HG02571 (cell line): ENCODE results near the gene GPR62.
"Not testable (repeated sequence)": the region's sequence is repeated elsewhere in the genome, so short reads cannot be mapped to it uniquely, and the experiment has no call there.

Source experiments
- ATAC-seq: cut with Tn5 transposase; IDR thresholded peaks from one replicate; pipeline ENCODE4 v1.9.1; 2021; ENCODE audit warnings: mild to moderate bottlenecking, moderate library complexity; ENCODE audit not compliant: unreplicated experiment

The GPR62 gene

GRCh38 chr3:51955175-51955892, at the start of gene GPR62:
TSS of gene GPR62 (plus strand) at chr3:51955381. CDS start at chr3:51955653, 272 bp downstream.
- ATAC-seq: no peak

GRCh38 chr3:51908026-51908425, 47.2 kb upstream of the GPR62 start:
- ATAC-seq: no peak

GRCh38 chr3:51916418-51916817, 38.8 kb upstream of the GPR62 start:
- ATAC-seq: no peak

GRCh38 chr3:51921081-51921578, 34.1 kb upstream of the GPR62 start:
- no peak for ATAC-seq

GRCh38 chr3:51927061-51927977, 27.9 kb upstream of the GPR62 start:
- ATAC-seq: no peak

- ATAC-seq: no peak
These were observed 26.7 kb upstream of the GPR62 start for GRCh38 chr3:51928438-51928837.

GRCh38 chr3:51928981-51929380, 26.2 kb upstream of the GPR62 start:
- ATAC-seq: not testable (repeated sequence)

GRCh38 chr3:51929420-51930003, 25.7 kb upstream of the GPR62 start:
- no peak for ATAC-seq

GRCh38 chr3:51930439-51930838, 24.7 kb upstream of the GPR62 start:
- no peak for ATAC-seq

GRCh38 chr3:51931756-51932155, 23.4 kb upstream of the GPR62 start:
- ATAC-seq: no peak

- no peak for ATAC-seq
These were observed 22.5 kb upstream of the GPR62 start for GRCh38 chr3:51932471-51933370.

GRCh38 chr3:51933471-51934138, 21.6 kb upstream of the GPR62 start:
- no peak for ATAC-seq

- no peak for ATAC-seq
These were observed 20.9 kb upstream of the GPR62 start for GRCh38 chr3:51934139-51934850.

- ATAC-seq: no peak
These were observed 19.9 kb upstream of the GPR62 start for GRCh38 chr3:51934991-51935885.

GRCh38 chr3:51935886-51936755, 19.1 kb upstream of the GPR62 start:
- ATAC-seq: no peak

GRCh38 chr3:51937014-51937413, 18.2 kb upstream of the GPR62 start:
- ATAC-seq: no peak
